PC-9 (cell line): Measurements from ENCODE around the gene IMMP2L. TPM values are rescaled to one million over a fixed set of nuclear protein-coding genes. Genes with fewer than 3 reads are reported as not detected.
"Not testable (repeated sequence)": the region's sequence is repeated elsewhere in the genome, so short reads cannot be mapped to it uniquely, and the experiment has no call there.

Source experiments
- BruUV-seq: library from RNA; stranded (reverse); fragments of 400-500 nt; replicated peaks from 2 replicates; lab custom pipeline; 2021; lab: Mats Ljungman, UMichigan
- CTCF ChIA-PET: fragments of 300-600 bp; sonication (Branson Sonifier 250); formaldehyde crosslinking; loops from one replicate; lab custom pipeline; 2022; ENCODE audit warnings: antibody characterized with exemption; lab: Charles Lee
- POLR2A ChIA-PET: fragments of 300-600 bp; sonication (Branson Sonifier 250); formaldehyde crosslinking; loops from one replicate; lab custom pipeline; 2022; ENCODE audit warnings: antibody characterized with exemption; ENCODE audit not compliant: unreplicated experiment; lab: Charles Lee
- DNase-seq, 2 experiments: peaks; one replicate each; pipeline versions ENCODE4 v3.0.0 to v3.0.0-alpha.2; 2015 to 2022; ENCODE audit warnings: mixed read lengths in 1 of 2
- H2AFZ ChIP-seq: fragments of 200-600 bp; sonication (generic); 2 replicates; pipeline ENCODE4 v1.8.1; 2017; ENCODE audit warnings: antibody characterized with exemption
- H3F3A ChIP-seq: fragments of 200-600 bp; sonication (generic); 2 replicates; pipeline ENCODE4 v1.8.1; 2017; ENCODE audit warnings: antibody characterized with exemption, mild to moderate bottlenecking, low read depth; ENCODE audit not compliant: insufficient read depth
- H3K27ac ChIP-seq: fragments of 200-600 bp; sonication (generic); 2 replicates; pipeline ENCODE4 v1.6.1; 2016; ENCODE audit warnings: mixed run types
- H3K27me3 ChIP-seq: fragments of 200-600 bp; sonication (generic); 2 replicates; pipeline ENCODE4 v1.6.1; 2016; ENCODE audit warnings: low read depth, mixed run types; ENCODE audit not compliant: insufficient read depth
- H3K36me3 ChIP-seq: fragments of 200-600 bp; sonication (generic); 2 replicates; pipeline ENCODE4 v1.6.1; 2016; ENCODE audit warnings: low read depth, mixed run types
- H3K4me1 ChIP-seq: fragments of 200-600 bp; sonication (generic); replicated peaks from 2 replicates; pipeline ENCODE4 v1.6.1; 2016; ENCODE audit warnings: mixed run types; ENCODE audit not compliant: insufficient read depth
- H3K4me2 ChIP-seq: fragments of 200-600 bp; sonication (generic); 2 replicates; pipeline ENCODE4 v1.6.1; 2017; ENCODE audit warnings: mixed run types
- H3K4me3 ChIP-seq: fragments of 200-600 bp; sonication (generic); 2 replicates; pipeline ENCODE4 v1.6.1; 2016; ENCODE audit warnings: mixed run types
- H3K79me2 ChIP-seq: fragments of 200-600 bp; sonication (generic); 2 replicates; pipeline ENCODE4 v1.6.1; 2017; ENCODE audit warnings: low read depth, mixed run types
- H3K9me2 ChIP-seq: fragments of 200-600 bp; sonication (generic); 2 replicates; pipeline ENCODE4 v1.8.1; 2017; ENCODE audit warnings: mild to moderate bottlenecking; ENCODE audit not compliant: insufficient read depth
- H3K9me3 ChIP-seq: fragments of 200-600 bp; sonication (generic); 2 replicates; pipeline ENCODE4 v1.8.1; 2016; ENCODE audit warnings: low read depth; ENCODE audit not compliant: insufficient read depth
- H4K20me1 ChIP-seq: fragments of 200-600 bp; sonication (generic); 2 replicates; pipeline ENCODE4 v1.8.1; 2017; ENCODE audit not compliant: insufficient read depth
- CTCF ChIP-seq: fragments of 200-600 bp; sonication (generic); conservative IDR thresholded peaks from 2 replicates; pipeline ENCODE4 v1.6.1; 2017; ENCODE audit warnings: mixed run types, antibody characterized with exemption, mild to moderate bottlenecking, moderate library complexity
- EZH2 ChIP-seq: fragments of 200-600 bp; sonication (generic); IDR thresholded peaks from 2 replicates; pipeline ENCODE4 v1.8.0; 2017; ENCODE audit warnings: antibody characterized with exemption, low read depth
- intact Hi-C: fragments of 100-400 bp; cut with micrococcal nuclease; formaldehyde crosslinking; loops from one replicate; pipeline ENCODE4 v1.10.0; 2022; ENCODE audit not compliant: unreplicated experiment
- total RNA-seq: library from RNA; stranded (reverse); gene quantifications from 2 replicates; pipeline ENCODE4 v1.2.3, GENCODE V29; 2021

The IMMP2L gene
- total RNA-seq, 1 experiment from 2014 or later = 40.5 TPM

DNA sequence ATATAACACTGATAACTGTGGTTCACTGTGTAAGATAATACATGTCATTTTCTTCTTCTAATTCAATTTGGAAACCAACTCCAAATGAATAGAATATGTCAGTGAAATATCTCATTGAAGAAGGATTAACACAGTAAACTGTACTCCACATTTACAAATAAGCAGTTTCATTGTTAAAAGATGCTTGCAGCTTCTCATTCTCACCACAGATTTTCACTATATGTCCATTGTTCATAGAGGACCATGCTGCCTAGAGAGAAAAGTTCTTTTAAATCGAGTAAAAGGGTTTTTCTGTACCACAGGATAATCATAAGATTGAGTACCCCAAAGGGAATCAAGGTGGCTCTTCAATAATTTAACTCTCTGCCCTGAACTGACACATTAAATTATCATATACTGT, 305.9 kb downstream of the IMMP2L start:
- CTCF ChIA-PET = no interaction called here
- Histone ChIP-seq H2AFZ (no peak overlapping the region), H3K27me3 (no peaks in the 10 kb centered on the region), H3K79me2 (no peaks in the 10 kb centered on the region), H3K9me2 (no peaks in the 10 kb centered on the region), H4K20me1 (no peaks in the 10 kb centered on the region), H3K27ac (no peak overlapping the region), H3K9me3 (no peaks in the 10 kb centered on the region), H3K4me3 (no peak overlapping the region), H3K36me3 (no peaks in the 10 kb centered on the region), H3F3A (no peaks in the 10 kb centered on the region), H3K4me2 (no peak overlapping the region), H3K4me1 (no peaks in the 10 kb centered on the region)
- TF ChIP-seq EZH2 (no peak), CTCF (no peak)
- no TSS peak for BruUV-seq
- POLR2A ChIA-PET = no interaction called here
- DNase-seq = no peak
- intact Hi-C loops = no loop called here

DNA sequence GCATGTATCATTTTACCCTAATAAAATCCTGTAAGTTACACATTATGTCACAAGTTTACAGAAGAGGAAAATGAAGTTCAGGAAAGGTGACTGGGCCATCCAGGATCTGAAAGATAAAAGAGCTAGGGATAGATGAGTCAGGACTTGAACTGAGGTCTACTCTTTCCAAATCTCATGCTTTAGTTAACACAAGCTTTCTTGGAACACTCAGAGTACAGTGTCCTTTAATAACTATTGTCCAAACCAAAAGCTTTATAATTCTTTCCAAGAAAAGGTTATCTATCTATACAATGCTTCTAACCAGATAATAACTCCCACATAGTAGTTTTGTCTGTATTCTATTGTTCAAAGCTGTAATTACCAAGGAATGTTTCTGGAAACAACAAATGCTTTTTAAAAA, 306.7 kb downstream of the IMMP2L start:
- H3K9me3 ChIP-seq = no peaks in the 10 kb centered on the region
- TF ChIP-seq CTCF (no peak), EZH2 (no peak)
- POLR2A ChIA-PET = no interaction called here
- no peaks in the 10 kb centered on the region for H3K36me3 ChIP-seq
- no peaks in the 10 kb centered on the region for H3K79me2 ChIP-seq
- no peaks in the 10 kb centered on the region for H3K4me1 ChIP-seq
- DNase-seq = no peak
- H4K20me1 ChIP-seq = no peaks in the 10 kb centered on the region
- H3K9me2 ChIP-seq = no peaks in the 10 kb centered on the region
- no peaks in the 10 kb centered on the region for H3K27me3 ChIP-seq
- CTCF ChIA-PET = no interaction called here
- no peak overlapping the region for H3K4me2 ChIP-seq
- H3K27ac ChIP-seq = no peak overlapping the region
- BruUV-seq = no TSS peak
- H3F3A ChIP-seq = no peaks in the 10 kb centered on the region
- no peak overlapping the region for H3K4me3 ChIP-seq
- intact Hi-C loops = no loop called here
- no peak overlapping the region for H2AFZ ChIP-seq

- POLR2A ChIA-PET = not testable (repeated sequence)
Measured at GRCh38 chr7:111251365-111251764, 310.9 kb downstream of the IMMP2L start.

GRCh38 chr7:111249807-111250206, 312.5 kb downstream of the IMMP2L start:
- H4K20me1 ChIP-seq, H3K79me2 ChIP-seq, CTCF ChIA-PET, H3K9me3 ChIP-seq, H3K4me2 ChIP-seq, DNase-seq, intact Hi-C loops, BruUV-seq, H3K36me3 ChIP-seq, H3K27ac ChIP-seq, H2AFZ ChIP-seq, H3F3A ChIP-seq, H3K27me3 ChIP-seq, H3K4me1 ChIP-seq, POLR2A ChIA-PET, H3K4me3 ChIP-seq, H3K9me2 ChIP-seq: not testable (repeated sequence)

More at GRCh38 chr7:111251365-111251764, 310.9 kb downstream of the IMMP2L start:
- H3K4me1 ChIP-seq, H3F3A ChIP-seq, H3K79me2 ChIP-seq, H3K9me2 ChIP-seq, H3K27me3 ChIP-seq, H3K4me2 ChIP-seq, H2AFZ ChIP-seq, H3K27ac ChIP-seq, intact Hi-C loops, H4K20me1 ChIP-seq, H3K9me3 ChIP-seq, BruUV-seq, CTCF ChIA-PET, H3K36me3 ChIP-seq, DNase-seq, H3K4me3 ChIP-seq: not testable (repeated sequence)
